GM12878 (cell line): ENCODE measurements around the gene COPS6. TPM values are rescaled to one million over a fixed set of nuclear protein-coding genes. Genes with fewer than 3 reads are reported as not detected.

Source experiments
- BACH1 ChIP-seq: fragments of 450-650 bp; IDR thresholded peaks from 2 replicates; pipeline ENCODE4 v1.6.1; 2017; ENCODE audit warnings: mild to moderate bottlenecking, borderline replicate concordance
- BRCA1 ChIP-seq: IDR thresholded peaks from 2 replicates; pipeline ENCODE4 v1.6.1; 2011; ENCODE audit warnings: low read depth, low read length, improper control_type of control experiment
- CHD2 ChIP-seq: IDR thresholded peaks from 2 replicates; pipeline ENCODE4 v1.6.1; 2011; ENCODE audit warnings: low read depth, low read length, improper control_type of control experiment, borderline replicate concordance
- CREM ChIP-seq: IDR thresholded peaks from 2 replicates; pipeline ENCODE4 v1.6.1; 2014; ENCODE audit warnings: antibody characterized with exemption, low read depth
- DPF2 ChIP-seq: fragments of 450-650 bp; IDR thresholded peaks from 2 replicates; pipeline ENCODE4 v1.6.1; 2017; ENCODE audit warnings: mild to moderate bottlenecking
- ETV6 ChIP-seq, 2 experiments: fragments of 450-650 bp in 1 of 2; IDR thresholded peaks in 1 of 2; conservative IDR thresholded peaks in 1 of 2; 2 replicates each; pipeline ENCODE4 v1.6.1; 2014; ENCODE audit warnings: antibody characterized with exemption in 1 of 2, borderline replicate concordance in 1 of 2, low read depth in 1 of 2, mild to moderate bottlenecking in 1 of 2, moderate library complexity in 1 of 2
- GATAD2B ChIP-seq: fragments of 450-650 bp; conservative IDR thresholded peaks from 2 replicates; pipeline ENCODE4 v1.6.1; 2017; ENCODE audit warnings: low read depth, mild to moderate bottlenecking, moderate library complexity
- JUNB ChIP-seq: IDR thresholded peaks from 2 replicates; pipeline ENCODE4 v1.6.1; 2016; ENCODE audit warnings: antibody characterized with exemption, mild to moderate bottlenecking
- MEF2B ChIP-seq: fragments of 450-650 bp; IDR thresholded peaks from 2 replicates; pipeline ENCODE4 v1.6.1; 2018; ENCODE audit warnings: mild to moderate bottlenecking, moderate library complexity; ENCODE audit not compliant: partially characterized antibody, poor library complexity, severe bottlenecking
- POLR2AphosphoS2 ChIP-seq: IDR thresholded peaks from 2 replicates; pipeline ENCODE4 v1.6.1; 2011; ENCODE audit warnings: low read depth, mild to moderate bottlenecking, low read length, improper control_type of control experiment, moderate library complexity
- RUNX3 ChIP-seq: IDR thresholded peaks from 2 replicates; pipeline ENCODE4 v1.6.1; 2012; ENCODE audit warnings: low read length, inconsistent platforms
- SMARCA5 ChIP-seq: fragments of 450-650 bp; IDR thresholded peaks from 2 replicates; pipeline ENCODE4 v1.6.1; 2017; ENCODE audit warnings: mild to moderate bottlenecking
- polyA plus RNA-seq, 11 experiments: library from polyadenylated mRNA; depleted of rRNA in 4 of 11; unstranded in 6 of 11; stranded (reverse) in 5 of 11; fragments of >200 nt; fragmentation: Nextera tagmentation in 4 of 11; fragmentation: Illumina TruSeq in 1 of 11; extraction: Ambion mirVana in 4 of 11; extraction: Trizol in 1 of 11; gene quantifications; 1 replicate in 1 of 11; 2 replicates in 10 of 11; pipeline versions ENCODE4 v1.2.1 to v1.2.3, GENCODE V29; 2011 to 2016; ENCODE audit warnings: inconsistent platforms in 2 of 11, missing spikeins in 2 of 11, low read depth in 1 of 11
- total RNA-seq, 4 experiments: library from RNA; depleted of rRNA in 3 of 4; stranded (reverse); fragments of >200 nt in 3 of 4; fragmentation: Illumina TruSeq in 1 of 4; extraction: Trizol in 1 of 4; gene quantifications; 2 replicates each; pipeline versions ENCODE4 v1.2.1 to v1.2.3, GENCODE V29; 2013 to 2021
- TF ChIP-seq, protein P1 (sequence below): IDR thresholded peaks from 2 replicates; pipeline ENCODE4 v1.6.1; 2011; ENCODE audit warnings: low read depth, low read length, improper control_type of control experiment, borderline replicate concordance
- TF ChIP-seq, protein P2 (sequence below): fragments of 450-650 bp; IDR thresholded peaks from 2 replicates; pipeline ENCODE4 v1.6.1; 2017; ENCODE audit warnings: mild to moderate bottlenecking, moderate library complexity
- TF ChIP-seq, protein P3 (sequence below): fragments of 450-650 bp; IDR thresholded peaks from 2 replicates; pipeline ENCODE4 v1.6.1; 2016; ENCODE audit warnings: mild to moderate bottlenecking
- TF ChIP-seq, protein P4 (sequence below): fragments of 450-650 bp; IDR thresholded peaks from 2 replicates; pipeline ENCODE4 v1.6.1; 2016; ENCODE audit warnings: mild to moderate bottlenecking
- TF ChIP-seq, protein P5 (sequence below): IDR thresholded peaks from 2 replicates; pipeline ENCODE4 v1.6.1; 2012; ENCODE audit warnings: low read length, inconsistent platforms

The COPS6 gene
- total and polyA plus RNA-seq, 10 of the 15 experiments (the other 5 are each of a cell fraction or from before 2014, with no cell fraction given): 28.5 to 182 (median 81.5) TPM

DNA sequence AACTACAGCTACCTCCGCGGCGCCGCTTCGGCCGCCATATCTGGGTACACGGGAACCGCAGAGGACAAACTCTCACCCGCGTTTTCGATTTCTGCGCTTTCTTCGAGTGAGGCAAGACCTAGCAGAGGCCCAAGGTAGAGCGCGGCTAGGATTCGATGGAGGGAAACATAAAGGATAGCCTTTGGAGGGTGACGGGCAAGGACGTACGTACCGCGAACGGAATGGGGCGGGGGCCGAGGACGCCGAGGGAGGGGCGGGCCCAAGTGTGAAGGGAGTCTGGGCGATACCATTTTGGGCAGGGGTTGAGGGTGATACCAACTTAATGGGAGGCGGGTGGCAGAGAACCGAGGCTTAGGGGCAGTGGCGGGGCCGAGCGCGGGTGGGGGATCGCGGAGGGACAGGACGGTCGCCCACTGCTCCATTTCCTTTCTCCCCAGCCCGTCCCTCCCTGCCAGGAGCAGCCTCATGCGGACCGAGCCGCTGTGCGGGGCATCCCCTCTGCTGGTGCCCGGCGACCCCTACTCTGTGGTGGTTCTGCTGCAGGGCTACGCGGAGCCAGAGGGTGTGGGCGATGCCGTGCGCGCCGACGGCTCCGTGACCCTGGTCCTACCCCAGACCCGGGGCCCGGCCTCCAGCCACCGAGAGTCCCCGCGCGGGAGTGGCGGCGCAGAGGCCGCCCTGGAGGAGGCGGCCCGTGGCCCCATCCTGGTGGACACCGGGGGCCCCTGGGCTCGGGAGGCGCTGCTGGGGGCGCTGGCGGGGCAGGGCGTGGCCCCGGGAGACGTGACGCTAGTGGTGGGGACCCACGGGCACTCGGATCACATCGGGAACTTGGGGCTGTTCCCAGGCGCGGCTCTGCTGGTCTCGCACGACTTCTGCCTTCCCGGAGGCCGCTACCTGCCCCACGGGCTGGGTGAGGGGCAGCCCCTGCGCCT is 38.4 kb downstream of the COPS6 start, which contains the start of gene MBLAC1 (continued):
- no peak for TF ChIP-seq ETV6 (conservative IDR thresholded peaks at IDR 0.05 in 1 of 2, IDR thresholded peaks at IDR 0.05 in 1 of 2; ENCODE audit: borderline replicate concordance in 1 of 2, low read depth in 1 of 2)
- TF ChIP-seq POLR2AphosphoS2: peak; percentile 86
- peak; percentile 83; the same call in 1 of the 2 replicates for TF ChIP-seq GATAD2B
- peak; percentile 63; the same call in 1 of the 2 replicates for TF ChIP-seq BACH1
- TF ChIP-seq CHD2: peak; percentile 34; the same call in 1 of the 2 replicates
- peak; percentile 88 for TF ChIP-seq RUNX3
- TF ChIP-seq DPF2: peak; percentile 78; the same call in 1 of the 2 replicates
- TF ChIP-seq JUNB: no peak; the same call in 1 of the 2 replicates
- TF ChIP-seq, protein P1, sequence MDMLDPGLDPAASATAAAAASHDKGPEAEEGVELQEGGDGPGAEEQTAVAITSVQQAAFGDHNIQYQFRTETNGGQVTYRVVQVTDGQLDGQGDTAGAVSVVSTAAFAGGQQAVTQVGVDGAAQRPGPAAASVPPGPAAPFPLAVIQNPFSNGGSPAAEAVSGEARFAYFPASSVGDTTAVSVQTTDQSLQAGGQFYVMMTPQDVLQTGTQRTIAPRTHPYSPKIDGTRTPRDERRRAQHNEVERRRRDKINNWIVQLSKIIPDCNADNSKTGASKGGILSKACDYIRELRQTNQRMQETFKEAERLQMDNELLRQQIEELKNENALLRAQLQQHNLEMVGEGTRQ: no peak
- TF ChIP-seq MEF2B: no peak
- TF ChIP-seq, protein P2, sequence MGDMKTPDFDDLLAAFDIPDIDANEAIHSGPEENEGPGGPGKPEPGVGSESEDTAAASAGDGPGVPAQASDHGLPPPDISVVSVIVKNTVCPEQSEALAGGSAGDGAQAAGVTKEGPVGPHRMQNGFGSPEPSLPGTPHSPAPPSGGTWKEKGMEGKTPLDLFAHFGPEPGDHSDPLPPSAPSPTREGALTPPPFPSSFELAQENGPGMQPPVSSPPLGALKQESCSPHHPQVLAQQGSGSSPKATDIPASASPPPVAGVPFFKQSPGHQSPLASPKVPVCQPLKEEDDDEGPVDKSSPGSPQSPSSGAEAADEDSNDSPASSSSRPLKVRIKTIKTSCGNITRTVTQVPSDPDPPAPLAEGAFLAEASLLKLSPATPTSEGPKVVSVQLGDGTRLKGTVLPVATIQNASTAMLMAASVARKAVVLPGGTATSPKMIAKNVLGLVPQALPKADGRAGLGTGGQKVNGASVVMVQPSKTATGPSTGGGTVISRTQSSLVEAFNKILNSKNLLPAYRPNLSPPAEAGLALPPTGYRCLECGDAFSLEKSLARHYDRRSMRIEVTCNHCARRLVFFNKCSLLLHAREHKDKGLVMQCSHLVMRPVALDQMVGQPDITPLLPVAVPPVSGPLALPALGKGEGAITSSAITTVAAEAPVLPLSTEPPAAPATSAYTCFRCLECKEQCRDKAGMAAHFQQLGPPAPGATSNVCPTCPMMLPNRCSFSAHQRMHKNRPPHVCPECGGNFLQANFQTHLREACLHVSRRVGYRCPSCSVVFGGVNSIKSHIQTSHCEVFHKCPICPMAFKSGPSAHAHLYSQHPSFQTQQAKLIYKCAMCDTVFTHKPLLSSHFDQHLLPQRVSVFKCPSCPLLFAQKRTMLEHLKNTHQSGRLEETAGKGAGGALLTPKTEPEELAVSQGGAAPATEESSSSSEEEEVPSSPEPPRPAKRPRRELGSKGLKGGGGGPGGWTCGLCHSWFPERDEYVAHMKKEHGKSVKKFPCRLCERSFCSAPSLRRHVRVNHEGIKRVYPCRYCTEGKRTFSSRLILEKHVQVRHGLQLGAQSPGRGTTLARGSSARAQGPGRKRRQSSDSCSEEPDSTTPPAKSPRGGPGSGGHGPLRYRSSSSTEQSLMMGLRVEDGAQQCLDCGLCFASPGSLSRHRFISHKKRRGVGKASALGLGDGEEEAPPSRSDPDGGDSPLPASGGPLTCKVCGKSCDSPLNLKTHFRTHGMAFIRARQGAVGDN: no peak; the same call in 1 of the 2 replicates
- TF ChIP-seq, protein P3, sequence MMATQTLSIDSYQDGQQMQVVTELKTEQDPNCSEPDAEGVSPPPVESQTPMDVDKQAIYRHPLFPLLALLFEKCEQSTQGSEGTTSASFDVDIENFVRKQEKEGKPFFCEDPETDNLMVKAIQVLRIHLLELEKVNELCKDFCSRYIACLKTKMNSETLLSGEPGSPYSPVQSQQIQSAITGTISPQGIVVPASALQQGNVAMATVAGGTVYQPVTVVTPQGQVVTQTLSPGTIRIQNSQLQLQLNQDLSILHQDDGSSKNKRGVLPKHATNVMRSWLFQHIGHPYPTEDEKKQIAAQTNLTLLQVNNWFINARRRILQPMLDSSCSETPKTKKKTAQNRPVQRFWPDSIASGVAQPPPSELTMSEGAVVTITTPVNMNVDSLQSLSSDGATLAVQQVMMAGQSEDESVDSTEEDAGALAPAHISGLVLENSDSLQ: no peak
- TF ChIP-seq SMARCA5: peak; percentile 75
- TF ChIP-seq CREM: peak; percentile 25; the same call in 1 of the 2 replicates
- TF ChIP-seq, protein P4, sequence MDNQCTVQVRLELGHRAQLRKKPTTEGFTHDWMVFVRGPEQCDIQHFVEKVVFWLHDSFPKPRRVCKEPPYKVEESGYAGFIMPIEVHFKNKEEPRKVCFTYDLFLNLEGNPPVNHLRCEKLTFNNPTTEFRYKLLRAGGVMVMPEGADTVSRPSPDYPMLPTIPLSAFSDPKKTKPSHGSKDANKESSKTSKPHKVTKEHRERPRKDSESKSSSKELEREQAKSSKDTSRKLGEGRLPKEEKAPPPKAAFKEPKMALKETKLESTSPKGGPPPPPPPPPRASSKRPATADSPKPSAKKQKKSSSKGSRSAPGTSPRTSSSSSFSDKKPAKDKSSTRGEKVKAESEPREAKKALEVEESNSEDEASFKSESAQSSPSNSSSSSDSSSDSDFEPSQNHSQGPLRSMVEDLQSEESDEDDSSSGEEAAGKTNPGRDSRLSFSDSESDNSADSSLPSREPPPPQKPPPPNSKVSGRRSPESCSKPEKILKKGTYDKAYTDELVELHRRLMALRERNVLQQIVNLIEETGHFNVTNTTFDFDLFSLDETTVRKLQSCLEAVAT: peak; percentile 84
- TF ChIP-seq, protein P5, sequence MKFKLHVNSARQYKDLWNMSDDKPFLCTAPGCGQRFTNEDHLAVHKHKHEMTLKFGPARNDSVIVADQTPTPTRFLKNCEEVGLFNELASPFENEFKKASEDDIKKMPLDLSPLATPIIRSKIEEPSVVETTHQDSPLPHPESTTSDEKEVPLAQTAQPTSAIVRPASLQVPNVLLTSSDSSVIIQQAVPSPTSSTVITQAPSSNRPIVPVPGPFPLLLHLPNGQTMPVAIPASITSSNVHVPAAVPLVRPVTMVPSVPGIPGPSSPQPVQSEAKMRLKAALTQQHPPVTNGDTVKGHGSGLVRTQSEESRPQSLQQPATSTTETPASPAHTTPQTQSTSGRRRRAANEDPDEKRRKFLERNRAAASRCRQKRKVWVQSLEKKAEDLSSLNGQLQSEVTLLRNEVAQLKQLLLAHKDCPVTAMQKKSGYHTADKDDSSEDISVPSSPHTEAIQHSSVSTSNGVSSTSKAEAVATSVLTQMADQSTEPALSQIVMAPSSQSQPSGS: no peak
- TF ChIP-seq BRCA1: no peak
